Cardiac muscle cell (in vitro differentiated cells and primary cell): ENCODE measurements around the gene ATG4A. TPM values are rescaled to one million over a fixed set of nuclear protein-coding genes. Genes with fewer than 3 reads are reported as not detected.
A peak's percentile ranks its signal among the peaks of the same experiment; 100 is the strongest.

ENCODE experiments used
- DNase-seq, 2 donors: peaks; one replicate each; pipeline versions ENCODE4 v3.0.0 to v3.0.0-alpha.2; 2010 to 2017; ENCODE audit warnings: low read depth in 1 of 2, low spot score in 1 of 2
- H3K27ac ChIP-seq: fragments of 200-600 bp; sonication (generic); 2 replicates; pipeline ENCODE4 v1.5.1; 2016
- H3K27me3 ChIP-seq: fragments of 200-600 bp; sonication (generic); 2 replicates; pipeline ENCODE4 v1.6.0; 2016; ENCODE audit warnings: control low read depth
- H3K36me3 ChIP-seq: fragments of 200-600 bp; sonication (generic); 2 replicates; pipeline ENCODE4 v1.5.1; 2016; ENCODE audit warnings: control low read depth
- H3K4me1 ChIP-seq: fragments of 200-600 bp; sonication (generic); 2 replicates; pipeline ENCODE4 v1.8.1; 2017; ENCODE audit warnings: low read depth, mild to moderate bottlenecking, mixed run types
- H3K4me3 ChIP-seq: fragments of 200-600 bp; sonication (generic); 2 replicates; pipeline ENCODE4 v1.5.1; 2016; ENCODE audit warnings: mild to moderate bottlenecking
- H3K9me3 ChIP-seq: fragments of 200-600 bp; sonication (generic); 2 replicates; pipeline ENCODE4 v1.5.1; 2017; ENCODE audit warnings: low read depth, mild to moderate bottlenecking, control low read depth
- polyA plus RNA-seq: library from polyadenylated mRNA; unstranded; fragments of >200 nt; fragmentation: Nextera tagmentation; extraction: Ambion mirVana; gene quantifications from 2 replicates; pipeline ENCODE4 v1.2.1, GENCODE V29; 2016
- total RNA-seq: library from RNA; depleted of rRNA; stranded (reverse); fragments of >200 nt; gene quantifications from 2 replicates; pipeline ENCODE4 v1.2.3, GENCODE V29; 2016
- TF ChIP-seq, protein P1 (sequence below): IDR thresholded peaks from 2 replicates; pipeline ENCODE4 v1.5.1; 2012; ENCODE audit warnings: low read depth, mild to moderate bottlenecking, low read length

ATG4A gene
- total and polyA plus RNA-seq, 2 experiments from 2014 or later = 13.0 to 29.5 TPM

DNA sequence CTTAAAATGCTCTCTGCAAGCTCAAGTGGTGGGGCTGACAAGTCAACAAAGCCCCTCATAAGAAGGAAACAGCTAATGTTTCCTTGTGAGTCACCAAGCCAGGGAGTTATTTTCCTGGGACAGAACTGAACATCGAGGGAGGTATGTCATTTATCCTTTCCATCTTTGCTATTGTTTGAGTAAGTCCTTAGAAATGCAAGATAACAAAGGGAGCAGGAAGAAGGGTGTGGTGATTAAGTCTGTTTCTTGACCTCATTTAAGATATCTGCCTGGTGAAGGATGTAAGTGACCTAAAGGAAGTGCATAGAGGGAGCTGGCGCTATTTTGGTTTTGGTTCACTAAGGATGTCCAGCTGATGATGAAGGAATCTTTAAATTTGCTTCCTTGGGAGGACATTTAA is 39.9 kb downstream of the ATG4A start:
- TF ChIP-seq, protein P1, sequence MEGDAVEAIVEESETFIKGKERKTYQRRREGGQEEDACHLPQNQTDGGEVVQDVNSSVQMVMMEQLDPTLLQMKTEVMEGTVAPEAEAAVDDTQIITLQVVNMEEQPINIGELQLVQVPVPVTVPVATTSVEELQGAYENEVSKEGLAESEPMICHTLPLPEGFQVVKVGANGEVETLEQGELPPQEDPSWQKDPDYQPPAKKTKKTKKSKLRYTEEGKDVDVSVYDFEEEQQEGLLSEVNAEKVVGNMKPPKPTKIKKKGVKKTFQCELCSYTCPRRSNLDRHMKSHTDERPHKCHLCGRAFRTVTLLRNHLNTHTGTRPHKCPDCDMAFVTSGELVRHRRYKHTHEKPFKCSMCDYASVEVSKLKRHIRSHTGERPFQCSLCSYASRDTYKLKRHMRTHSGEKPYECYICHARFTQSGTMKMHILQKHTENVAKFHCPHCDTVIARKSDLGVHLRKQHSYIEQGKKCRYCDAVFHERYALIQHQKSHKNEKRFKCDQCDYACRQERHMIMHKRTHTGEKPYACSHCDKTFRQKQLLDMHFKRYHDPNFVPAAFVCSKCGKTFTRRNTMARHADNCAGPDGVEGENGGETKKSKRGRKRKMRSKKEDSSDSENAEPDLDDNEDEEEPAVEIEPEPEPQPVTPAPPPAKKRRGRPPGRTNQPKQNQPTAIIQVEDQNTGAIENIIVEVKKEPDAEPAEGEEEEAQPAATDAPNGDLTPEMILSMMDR = no peak
- Histone ChIP-seq H3K27ac (no peak overlapping the region), H3K36me3 (no peaks in the 10 kb centered on the region), H3K4me3 (no peak overlapping the region), H3K4me1 (no peaks in the 10 kb centered on the region), H3K27me3 (no peaks in the 10 kb centered on the region), H3K9me3 (no peaks in the 10 kb centered on the region)
- peak in 1 of 2 donors; percentile 47 for DNase-seq

DNA sequence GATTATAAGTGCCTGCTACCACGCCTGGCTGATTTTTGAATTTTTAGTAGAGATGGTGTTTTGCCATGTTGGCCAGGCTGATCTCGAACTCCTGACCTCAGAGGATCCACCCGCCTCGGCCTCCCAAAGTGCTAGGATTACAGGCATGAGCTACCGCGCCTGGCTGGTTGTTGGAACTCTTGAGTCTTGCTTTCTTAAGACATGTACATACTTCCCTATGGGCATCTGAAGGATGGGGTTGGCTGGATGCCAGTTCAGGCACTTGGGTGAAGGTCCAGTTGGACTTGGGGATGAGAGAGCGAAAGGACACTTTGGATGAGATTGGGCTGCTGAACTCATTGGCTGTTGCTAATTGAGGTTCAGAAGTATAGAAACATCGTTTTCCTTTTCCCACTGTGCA is 40.5 kb downstream of the ATG4A start:
- DNase-seq = no peak
- no peaks in the 10 kb centered on the region for H3K9me3 ChIP-seq
- H3K4me1 ChIP-seq = no peaks in the 10 kb centered on the region
- TF ChIP-seq, protein P1 = no peak
- no peaks in the 10 kb centered on the region for H3K27me3 ChIP-seq
- no peak overlapping the region for H3K27ac ChIP-seq
- no peaks in the 10 kb centered on the region for H3K36me3 ChIP-seq
- no peak overlapping the region for H3K4me3 ChIP-seq

GRCh38 chrX:108132876-108133275 is 41.3 kb downstream of the ATG4A start:
- no peak overlapping the region for H3K4me3 ChIP-seq
- H3K4me1 ChIP-seq = no peaks in the 10 kb centered on the region
- no peaks in the 10 kb centered on the region for H3K9me3 ChIP-seq
- H3K27ac ChIP-seq = no peak overlapping the region
- no peaks in the 10 kb centered on the region for H3K36me3 ChIP-seq
- DNase-seq = no peak
- TF ChIP-seq, protein P1 = no peak
- H3K27me3 ChIP-seq = no peaks in the 10 kb centered on the region

GRCh38 chrX:108134724-108135123 is 43.1 kb downstream of the ATG4A start:
- Histone ChIP-seq H3K36me3 (no peaks in the 10 kb centered on the region), H3K4me3 (no peak overlapping the region), H3K4me1 (no peaks in the 10 kb centered on the region), H3K27ac (no peak overlapping the region), H3K27me3 (no peaks in the 10 kb centered on the region), H3K9me3 (no peaks in the 10 kb centered on the region)
- TF ChIP-seq, protein P1 = no peak
- no peak for DNase-seq

- Histone ChIP-seq H3K27me3 (no peaks in the 10 kb centered on the region), H3K27ac (peak overlapping the region; percentile 23), H3K9me3 (no peaks in the 10 kb centered on the region), H3K36me3 (no peaks in the 10 kb centered on the region), H3K4me1 (no peaks in the 10 kb centered on the region), H3K4me3 (no peak overlapping the region)
- TF ChIP-seq, protein P1 = peak; percentile 60
- DNase-seq = no peak
These were observed 47.5 kb downstream of the ATG4A start for GRCh38 chrX:108138814-108139702.
